Right lung (tissue), 5 donors: Measurements from ENCODE around the gene FAM200B. TPM values are rescaled to one million over a fixed set of nuclear protein-coding genes. Genes with fewer than 3 reads are reported as not detected.
"Not testable (repeated sequence)": the region's sequence is repeated elsewhere in the genome, so short reads cannot be mapped to it uniquely, and the experiment has no call there.

Experiments used
- DNase-seq, 2 donors: peaks; one replicate each; pipeline ENCODE4 v3.0.0-alpha.2; 2013
- polyA plus RNA-seq, 5 donors: library from polyadenylated mRNA; unstranded; fragments of 120-200 nt; gene quantifications; one replicate each; pipeline versions ENCODE4 v1.2.1 to v1.2.3, GENCODE V29; 2013; ENCODE audit warnings: inconsistent platforms in 1 of 5, low replicate concordance in 1 of 5; ENCODE audit not compliant: insufficient read length in 5 of 5, insufficient read depth in 1 of 5

The FAM200B gene
- polyA plus RNA-seq, 5 donors = 39.5 to 57.4 (median 54.0) TPM

GRCh38 chr4:15733061-15733460 lies 51.4 kb downstream of the FAM200B start:
- DNase-seq = not testable (repeated sequence)

DNA sequence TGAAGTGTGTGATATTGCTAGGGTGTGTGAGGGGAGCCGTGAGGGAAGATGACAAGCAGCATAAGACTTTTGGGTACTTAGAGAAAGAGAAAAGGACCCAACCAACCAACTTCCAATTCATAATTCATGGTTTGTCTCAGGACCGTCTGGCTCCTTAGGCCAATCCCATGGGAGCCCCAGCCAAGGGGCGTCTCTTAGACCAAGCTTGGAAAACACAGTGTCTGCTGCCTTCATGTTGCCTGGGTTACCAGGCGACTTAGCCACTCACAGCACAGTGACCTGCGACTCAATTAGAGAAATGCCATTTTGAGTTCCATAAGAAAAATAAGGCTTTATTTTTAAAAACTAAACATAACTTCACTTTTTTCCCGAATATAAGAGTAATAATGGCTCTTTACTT lies 53.9 kb downstream of the FAM200B start:
- no peak for DNase-seq

DNA sequence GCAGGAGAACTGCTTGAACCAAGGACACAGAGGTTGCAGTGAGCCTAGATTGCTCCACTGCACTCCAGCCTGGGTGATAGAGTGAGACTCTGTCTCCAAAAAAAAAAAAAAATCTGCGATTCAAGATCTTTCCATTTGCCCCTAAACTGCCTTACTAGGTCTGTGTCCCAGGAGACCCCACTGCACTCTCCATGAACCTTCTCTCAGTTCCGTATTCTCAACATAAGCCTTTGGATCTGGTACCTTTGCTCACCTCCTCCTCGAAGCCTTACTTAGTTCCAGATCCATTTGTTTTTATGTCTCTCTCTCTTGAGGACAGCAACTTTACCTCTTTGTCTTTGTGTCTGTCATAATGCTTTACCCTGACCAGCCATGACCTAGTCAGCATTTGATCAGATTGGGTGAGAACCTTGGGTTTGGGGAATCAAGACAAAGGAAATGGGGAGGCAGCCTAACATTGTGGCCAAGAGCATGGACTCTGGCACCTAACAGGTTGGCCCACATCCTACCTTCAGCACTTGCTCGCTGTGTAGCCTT lies 55.0 kb downstream of the FAM200B start:
- no peak for DNase-seq

GRCh38 chr4:15737255-15737654 lies 55.6 kb downstream of the FAM200B start:
- DNase-seq = no peak

- no peak for DNase-seq
Measured at GRCh38 chr4:15738877-15739276, 57.2 kb downstream of the FAM200B start.

Other genes starting within 250 kb of the FAM200B start
- gene CC2D2A, start 211.9 kb upstream of the FAM200B start, polyA plus RNA-seq = 10 to 100 TPM; 37.5 to 61.3 (median 51.7) TPM
- gene FBXL5, start 26.5 kb upstream of the FAM200B start, polyA plus RNA-seq = 100 to 1,000 TPM in 3 of 5 donors, 10 to 100 TPM in 2; 79.7 to 120 (median 104) TPM
- 1 to 10 TPM; 3.2 to 5.4 (median 3.9) TPM for gene BST1, start 21.2 kb downstream of the FAM200B start, polyA plus RNA-seq
- gene CD38, start 96.5 kb downstream of the FAM200B start, polyA plus RNA-seq = 1 to 10 TPM; 1.2 to 2.2 (median 1.3) TPM